GM03348 (cell line): Measurements from ENCODE around the gene AQP1.

Source experiments
- DNase-seq: peaks from one replicate; pipeline ENCODE4 v3.0.0; 2012; ENCODE audit warnings: low spot score

AQP1 gene

GRCh38 chr7:30884881-30885280 lies 26.8 kb upstream of the AQP1 start:
- DNase-seq, result no peak

GRCh38 chr7:30886608-30887011 lies 25.0 kb upstream of the AQP1 start:
- peak; percentile 55 for DNase-seq

GRCh38 chr7:30887464-30887872 lies 24.2 kb upstream of the AQP1 start:
- DNase-seq, result no peak

- DNase-seq, result peak; percentile 93
Observed at GRCh38 chr7:30888747-30889146, 22.9 kb upstream of the AQP1 start.

DNA sequence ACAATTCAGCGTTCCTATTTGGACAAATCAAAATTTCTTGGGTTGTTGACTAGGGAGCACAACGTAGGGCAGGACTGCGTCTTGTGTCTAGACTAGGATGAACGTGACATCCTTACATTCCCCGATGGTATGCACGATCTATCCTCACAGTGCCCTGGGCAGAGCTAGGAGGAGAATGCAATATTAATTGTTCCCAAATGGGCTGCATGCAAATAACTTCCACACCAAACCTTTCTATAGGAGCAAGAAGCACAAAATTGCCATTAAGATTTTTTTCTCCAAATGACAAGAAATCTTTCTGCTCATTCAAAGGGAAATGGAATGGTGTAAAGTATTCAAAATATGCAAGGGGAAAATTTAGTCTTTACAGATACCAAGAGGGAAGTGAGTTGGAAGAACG lies 21.4 kb upstream of the AQP1 start:
- no peak for DNase-seq

- DNase-seq, result no peak
Observed at GRCh38 chr7:30893357-30893756, 18.3 kb upstream of the AQP1 start.

- no peak for DNase-seq
Observed at GRCh38 chr7:30894009-30894408, 17.6 kb upstream of the AQP1 start.

GRCh38 chr7:30894866-30895605 lies 16.6 kb upstream of the AQP1 start:
- DNase-seq, result no peak

GRCh38 chr7:30896036-30896435 lies 15.6 kb upstream of the AQP1 start:
- DNase-seq, result no peak

DNA sequence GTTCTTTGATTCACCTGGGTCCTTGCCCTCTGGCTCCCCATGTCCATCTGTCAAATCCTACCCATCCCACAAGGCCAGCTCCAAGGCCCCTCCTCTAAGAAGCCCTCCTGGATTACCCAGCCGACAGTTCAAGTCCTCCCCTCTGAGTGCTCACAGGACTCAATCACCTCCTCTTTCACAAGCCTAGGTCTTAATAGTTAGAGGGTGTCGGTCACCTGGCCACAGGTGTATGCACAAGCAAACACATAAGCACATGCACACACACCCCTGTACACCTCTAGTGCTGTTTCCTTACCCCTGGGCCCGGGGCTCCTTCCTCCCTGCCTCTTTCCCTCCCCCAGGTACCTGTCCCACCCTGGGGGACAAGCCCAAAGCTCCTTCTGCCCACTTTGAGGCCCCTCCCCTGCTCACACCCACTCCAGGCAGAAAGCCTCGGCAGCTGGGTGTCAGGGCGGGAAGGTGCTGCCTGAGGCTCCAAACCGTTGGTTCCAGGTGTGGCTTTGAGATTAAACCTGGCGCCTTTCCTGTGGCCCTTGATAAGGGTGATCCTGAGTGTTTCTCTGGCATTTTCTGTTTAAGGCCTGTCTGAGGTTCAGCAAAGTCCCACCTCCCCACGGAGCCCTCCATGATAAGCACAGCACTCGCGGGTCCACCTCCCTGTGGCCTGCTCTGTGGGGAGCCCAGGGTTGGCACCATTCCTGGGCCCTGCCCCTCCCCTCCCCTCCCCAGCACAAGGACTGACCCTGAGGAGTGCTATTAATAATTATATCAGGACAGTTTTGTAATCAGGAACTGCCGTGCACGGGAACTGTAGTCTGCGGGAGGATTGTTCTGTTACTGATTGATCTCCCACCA lies 14.6 kb upstream of the AQP1 start:
- DNase-seq, result no peak

- no peak for DNase-seq
Observed at GRCh38 chr7:30897770-30898169, 13.9 kb upstream of the AQP1 start.

DNA sequence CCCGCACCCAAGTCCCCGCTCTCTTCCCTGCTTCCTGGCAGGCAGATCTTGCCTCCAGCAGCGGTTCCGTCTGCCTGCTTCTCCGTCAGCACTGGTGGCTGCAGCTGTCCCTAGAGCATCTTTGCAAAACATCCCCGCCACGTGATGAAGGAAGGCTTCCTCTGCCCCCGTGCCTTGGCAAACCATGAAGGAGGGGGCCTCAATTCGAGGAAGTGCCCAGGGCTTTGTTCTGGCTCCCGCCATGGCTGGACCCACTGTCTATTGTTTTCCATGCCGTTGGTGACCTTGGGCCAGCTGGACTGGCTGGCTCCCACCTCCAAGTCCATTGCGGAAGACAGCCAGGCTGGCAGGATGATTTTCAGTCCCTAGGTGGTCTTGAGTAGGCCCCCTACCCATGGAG lies 13.2 kb upstream of the AQP1 start:
- DNase-seq, result no peak

- DNase-seq, result no peak
Observed at GRCh38 chr7:30899066-30899465, 12.6 kb upstream of the AQP1 start.

DNA sequence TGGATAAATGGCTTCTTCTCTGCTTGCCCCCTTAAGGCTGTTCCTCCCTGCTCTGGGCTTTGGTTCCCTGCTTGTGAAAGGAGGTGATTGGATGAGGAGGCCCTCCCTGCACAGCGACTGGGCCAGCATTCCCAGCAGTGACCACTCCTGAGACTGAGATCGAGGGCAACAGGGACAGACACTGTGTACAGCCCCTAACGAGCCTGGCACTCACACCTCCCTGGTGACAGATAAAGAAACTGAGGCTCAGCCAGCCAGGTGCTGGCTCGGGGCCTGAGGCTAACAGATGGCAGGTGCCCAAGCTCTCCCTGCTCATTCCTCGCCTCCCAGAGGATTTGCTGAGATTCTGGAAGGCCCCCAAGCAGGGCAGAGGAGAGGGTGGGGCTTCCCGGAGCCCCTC lies 12.0 kb upstream of the AQP1 start:
- no peak for DNase-seq

DNA sequence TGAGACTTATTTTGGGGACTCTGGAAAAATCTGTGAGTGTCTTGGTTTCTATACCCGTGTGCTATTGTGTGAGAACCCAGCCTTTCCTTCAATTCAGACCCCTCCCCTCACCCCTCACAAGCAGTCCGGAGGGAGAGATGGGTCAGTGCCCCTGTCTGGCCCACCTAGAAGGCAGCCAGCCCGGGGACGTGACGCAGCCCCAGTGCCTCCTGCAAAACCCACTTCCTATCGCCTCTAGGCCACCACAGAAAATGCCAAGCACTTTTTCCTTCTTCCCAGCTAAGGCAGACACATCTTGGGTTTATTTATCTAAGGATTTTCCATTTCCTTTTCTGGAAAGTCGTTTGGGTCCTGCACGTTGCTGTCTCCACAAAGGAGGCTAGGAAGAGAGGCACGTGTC lies 11.6 kb upstream of the AQP1 start:
- DNase-seq, result no peak

DNA sequence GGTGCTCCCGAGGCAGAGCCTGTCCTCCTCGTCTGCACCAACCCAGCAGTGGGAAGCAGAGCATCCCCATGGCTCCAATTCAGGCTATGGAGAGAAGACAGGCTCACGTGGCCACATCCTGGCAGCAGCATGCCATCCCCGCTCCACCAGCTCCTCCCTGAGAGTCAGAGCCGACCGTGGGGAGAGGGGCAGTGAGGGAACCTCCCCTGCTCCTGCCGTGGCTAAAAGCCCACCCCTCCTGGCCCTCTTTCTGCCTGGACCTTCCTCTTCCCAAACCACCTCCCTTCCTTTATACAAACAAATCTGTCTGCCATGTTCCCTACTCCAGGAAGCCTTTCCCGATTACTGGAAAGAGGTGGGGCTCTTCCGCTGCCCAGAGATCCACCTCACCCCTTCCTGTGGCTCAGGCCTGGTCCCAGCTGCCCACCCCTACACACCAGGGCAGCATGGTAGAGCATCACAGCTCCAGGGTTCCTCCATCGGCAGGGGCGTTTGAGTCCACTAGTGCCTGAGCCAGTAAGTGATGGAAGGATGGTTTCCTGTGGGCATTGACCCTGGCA lies 10.8 kb upstream of the AQP1 start:
- no peak for DNase-seq

DNA sequence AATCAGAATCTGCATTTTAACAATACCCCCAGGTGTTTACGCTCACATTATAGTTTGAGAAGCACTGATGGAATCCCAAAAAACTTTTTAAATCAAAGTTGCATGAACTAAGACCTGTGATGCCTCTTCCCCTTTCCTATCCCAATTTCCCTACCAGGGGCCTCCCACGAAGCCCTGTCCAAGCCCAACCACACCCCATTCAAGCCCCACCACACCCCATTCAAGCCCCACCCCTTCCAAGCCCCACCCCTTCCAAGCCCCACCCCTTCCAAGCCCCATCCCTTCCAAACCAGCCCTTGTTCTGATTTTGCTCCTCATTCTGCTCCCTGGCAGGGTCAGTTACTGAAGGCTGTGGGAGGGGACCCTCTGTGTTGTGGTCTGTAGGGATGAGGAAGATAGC lies 9.8 kb upstream of the AQP1 start:
- DNase-seq, result no peak

DNA sequence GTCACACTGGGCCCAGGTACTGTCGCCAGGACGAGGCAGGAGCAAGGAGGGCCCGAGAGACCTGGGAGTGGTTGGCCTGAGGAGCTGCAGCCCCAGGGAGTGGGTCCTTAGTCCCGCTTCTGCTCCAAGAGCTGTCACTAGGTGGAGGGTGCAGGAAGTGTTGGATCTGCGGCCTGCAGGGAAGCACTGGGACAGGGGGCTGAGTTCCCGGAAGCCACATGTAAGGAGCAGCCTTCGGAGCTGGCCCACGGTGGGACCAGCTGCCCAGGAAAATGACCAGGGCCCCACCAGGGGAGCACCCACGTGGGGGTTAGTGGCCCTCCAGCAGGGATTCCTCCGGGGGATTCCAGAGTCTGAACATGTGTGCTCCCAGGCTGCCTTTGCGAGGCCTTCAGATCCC lies 9.2 kb upstream of the AQP1 start:
- DNase-seq, result no peak

GRCh38 chr7:30903146-30903545 lies 8.5 kb upstream of the AQP1 start:
- DNase-seq, result no peak

DNA sequence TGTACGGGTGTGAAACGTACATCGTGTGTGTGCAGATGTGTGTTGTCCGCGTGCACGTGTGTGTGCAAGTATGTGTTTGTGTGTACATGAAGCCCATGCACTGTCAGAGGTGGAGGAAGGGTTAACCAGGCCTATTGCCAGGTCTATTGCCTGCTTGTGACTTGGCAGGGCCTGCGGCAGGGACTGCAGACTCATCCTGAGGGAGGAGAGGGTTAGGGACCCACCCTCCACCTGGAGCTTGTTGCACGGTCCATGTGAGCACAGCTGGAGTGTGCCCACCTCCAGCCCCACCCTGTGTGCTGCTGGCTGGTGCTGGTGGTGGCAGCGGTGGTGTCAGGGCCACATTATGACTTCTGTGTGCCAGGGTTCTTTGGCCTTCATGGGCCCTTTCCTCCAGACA lies 7.1 kb upstream of the AQP1 start:
- DNase-seq, result no peak

DNA sequence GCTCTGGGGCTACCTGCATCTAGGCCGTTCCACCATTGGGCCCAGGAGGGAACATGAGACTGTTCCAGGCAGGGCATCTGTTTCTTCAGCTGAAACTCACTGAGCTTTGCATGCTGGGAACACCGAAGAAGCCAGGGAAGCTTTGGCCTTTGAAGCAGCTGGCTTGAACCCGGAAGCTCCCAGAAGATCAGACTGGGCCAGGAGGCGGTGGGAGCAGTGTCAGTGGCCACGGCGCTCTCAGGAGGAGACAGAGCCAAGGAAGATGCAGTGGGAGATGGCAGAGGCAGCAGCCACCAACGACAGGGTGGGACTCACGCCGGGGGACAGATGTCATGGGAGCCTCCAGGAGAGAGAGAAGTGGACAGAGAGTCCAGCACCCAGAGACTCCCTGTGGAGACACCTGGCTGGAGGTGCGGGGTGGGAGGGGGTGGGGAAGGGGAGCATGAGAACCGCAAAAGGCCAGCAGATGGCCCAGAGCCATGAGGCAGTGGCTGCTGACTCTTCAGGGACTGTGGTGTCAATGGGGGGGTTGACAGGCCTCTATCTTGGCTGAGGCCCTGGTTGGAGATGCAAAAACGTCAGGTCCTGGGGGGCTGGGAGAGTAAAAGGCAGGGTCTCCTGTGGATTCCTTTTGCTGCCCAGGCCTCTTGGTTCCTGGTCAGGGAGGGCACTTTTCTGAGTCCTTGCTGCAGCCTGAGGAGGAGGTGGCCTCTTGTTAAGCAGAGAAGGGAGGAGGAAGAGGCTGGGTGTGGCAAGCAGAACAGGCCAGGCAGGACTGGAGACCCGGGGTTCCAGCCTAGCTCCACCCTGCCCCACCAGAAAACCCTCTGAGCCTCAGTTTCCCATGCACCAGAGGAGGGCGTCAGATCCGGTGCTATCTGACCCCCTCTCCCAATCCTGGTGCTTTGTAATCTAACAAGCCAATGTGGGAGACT lies 6.3 kb upstream of the AQP1 start:
- DNase-seq, result no peak

GRCh38 chr7:30906014-30906413 lies 5.6 kb upstream of the AQP1 start:
- peak; percentile 44 for DNase-seq
